ENCODE data around the gene CCDC85B. TPM values are rescaled to one million over a fixed set of nuclear protein-coding genes. Genes with fewer than 3 reads are reported as not detected.

The CCDC85B gene
- total and polyA plus RNA-seq, 2 of the 13 experiments (the other 11 are each of a cell fraction or from before 2014, with no cell fraction given) = 8.2 to 19.5 TPM

- TF ChIP-seq, protein P1, sequence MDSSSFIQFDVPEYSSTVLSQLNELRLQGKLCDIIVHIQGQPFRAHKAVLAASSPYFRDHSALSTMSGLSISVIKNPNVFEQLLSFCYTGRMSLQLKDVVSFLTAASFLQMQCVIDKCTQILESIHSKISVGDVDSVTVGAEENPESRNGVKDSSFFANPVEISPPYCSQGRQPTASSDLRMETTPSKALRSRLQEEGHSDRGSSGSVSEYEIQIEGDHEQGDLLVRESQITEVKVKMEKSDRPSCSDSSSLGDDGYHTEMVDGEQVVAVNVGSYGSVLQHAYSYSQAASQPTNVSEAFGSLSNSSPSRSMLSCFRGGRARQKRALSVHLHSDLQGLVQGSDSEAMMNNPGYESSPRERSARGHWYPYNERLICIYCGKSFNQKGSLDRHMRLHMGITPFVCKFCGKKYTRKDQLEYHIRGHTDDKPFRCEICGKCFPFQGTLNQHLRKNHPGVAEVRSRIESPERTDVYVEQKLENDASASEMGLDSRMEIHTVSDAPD (CRISPR knock-in tag; IDR thresholded peaks at IDR 0.05) = no peak
- peak; percentile 90 for TF ChIP-seq THAP11 (CRISPR knock-in tag; IDR thresholded peaks at IDR 0.05)
- TF ChIP-seq E2F1 (CRISPR knock-in tag; IDR thresholded peaks at IDR 0.05) = peak; percentile 36; the same call in 1 of the 2 replicates
- TF ChIP-seq FOXK2 (IDR thresholded peaks at IDR 0.05) = no peak
- 0 out of 2 replicates have a peak, but pooled peaks have one; percentile 66 for TF ChIP-seq ZNF34 (CRISPR knock-in tag; IDR thresholded peaks at IDR 0.05; ENCODE audit: borderline replicate concordance)
- TF ChIP-seq, protein P2, sequence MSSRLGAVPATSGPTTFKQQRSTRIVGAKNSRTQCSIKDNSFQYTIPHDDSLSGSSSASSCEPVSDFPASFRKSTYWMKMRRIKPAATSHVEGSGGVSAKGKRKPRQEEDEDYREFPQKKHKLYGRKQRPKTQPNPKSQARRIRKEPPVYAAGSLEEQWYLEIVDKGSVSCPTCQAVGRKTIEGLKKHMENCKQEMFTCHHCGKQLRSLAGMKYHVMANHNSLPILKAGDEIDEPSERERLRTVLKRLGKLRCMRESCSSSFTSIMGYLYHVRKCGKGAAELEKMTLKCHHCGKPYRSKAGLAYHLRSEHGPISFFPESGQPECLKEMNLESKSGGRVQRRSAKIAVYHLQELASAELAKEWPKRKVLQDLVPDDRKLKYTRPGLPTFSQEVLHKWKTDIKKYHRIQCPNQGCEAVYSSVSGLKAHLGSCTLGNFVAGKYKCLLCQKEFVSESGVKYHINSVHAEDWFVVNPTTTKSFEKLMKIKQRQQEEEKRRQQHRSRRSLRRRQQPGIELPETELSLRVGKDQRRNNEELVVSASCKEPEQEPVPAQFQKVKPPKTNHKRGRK (CRISPR knock-in tag; IDR thresholded peaks at IDR 0.05) = no peak
- TF ChIP-seq MATR3 (CRISPR knock-in tag; IDR thresholded peaks at IDR 0.05) = no peak
- TF ChIP-seq ZNF562 (CRISPR knock-in tag; IDR thresholded peaks at IDR 0.05; ENCODE audit: borderline replicate concordance) = no peak
- TF ChIP-seq FOXC1 (CRISPR knock-in tag; IDR thresholded peaks at IDR 0.05; ENCODE audit: borderline replicate concordance) = no peak
- TF ChIP-seq, protein P3, sequence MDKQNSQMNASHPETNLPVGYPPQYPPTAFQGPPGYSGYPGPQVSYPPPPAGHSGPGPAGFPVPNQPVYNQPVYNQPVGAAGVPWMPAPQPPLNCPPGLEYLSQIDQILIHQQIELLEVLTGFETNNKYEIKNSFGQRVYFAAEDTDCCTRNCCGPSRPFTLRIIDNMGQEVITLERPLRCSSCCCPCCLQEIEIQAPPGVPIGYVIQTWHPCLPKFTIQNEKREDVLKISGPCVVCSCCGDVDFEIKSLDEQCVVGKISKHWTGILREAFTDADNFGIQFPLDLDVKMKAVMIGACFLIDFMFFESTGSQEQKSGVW (CRISPR knock-in tag; IDR thresholded peaks at IDR 0.05; ENCODE audit: borderline replicate concordance) = no peak
- no peak for TF ChIP-seq FOXP1 (IDR thresholded peaks at IDR 0.05)
- TF ChIP-seq FOXP1 (CRISPR knock-in tag; IDR thresholded peaks at IDR 0.05) = peak; percentile 44; the same call in 1 of the 2 replicates
- TF ChIP-seq HOXA3 (CRISPR knock-in tag; IDR thresholded peaks at IDR 0.05) = peak; percentile 83; the same call in 1 of the 2 replicates
- peak; percentile 47; the same call in 1 of the 2 replicates for TF ChIP-seq ZNF274 (CRISPR knock-in tag; IDR thresholded peaks at IDR 0.05)
- no peak for TF ChIP-seq ZNF644 (CRISPR knock-in tag; IDR thresholded peaks at IDR 0.05; ENCODE audit: low read depth)
- peak; percentile 72 for TF ChIP-seq SALL1 (CRISPR knock-in tag; IDR thresholded peaks at IDR 0.05)
- TF ChIP-seq SIN3A (IDR thresholded peaks at IDR 0.05; ENCODE audit: borderline replicate concordance, low read depth, low read length) = peak; percentile 79; the same call in 1 of the 2 replicates
- TF ChIP-seq, protein P4, sequence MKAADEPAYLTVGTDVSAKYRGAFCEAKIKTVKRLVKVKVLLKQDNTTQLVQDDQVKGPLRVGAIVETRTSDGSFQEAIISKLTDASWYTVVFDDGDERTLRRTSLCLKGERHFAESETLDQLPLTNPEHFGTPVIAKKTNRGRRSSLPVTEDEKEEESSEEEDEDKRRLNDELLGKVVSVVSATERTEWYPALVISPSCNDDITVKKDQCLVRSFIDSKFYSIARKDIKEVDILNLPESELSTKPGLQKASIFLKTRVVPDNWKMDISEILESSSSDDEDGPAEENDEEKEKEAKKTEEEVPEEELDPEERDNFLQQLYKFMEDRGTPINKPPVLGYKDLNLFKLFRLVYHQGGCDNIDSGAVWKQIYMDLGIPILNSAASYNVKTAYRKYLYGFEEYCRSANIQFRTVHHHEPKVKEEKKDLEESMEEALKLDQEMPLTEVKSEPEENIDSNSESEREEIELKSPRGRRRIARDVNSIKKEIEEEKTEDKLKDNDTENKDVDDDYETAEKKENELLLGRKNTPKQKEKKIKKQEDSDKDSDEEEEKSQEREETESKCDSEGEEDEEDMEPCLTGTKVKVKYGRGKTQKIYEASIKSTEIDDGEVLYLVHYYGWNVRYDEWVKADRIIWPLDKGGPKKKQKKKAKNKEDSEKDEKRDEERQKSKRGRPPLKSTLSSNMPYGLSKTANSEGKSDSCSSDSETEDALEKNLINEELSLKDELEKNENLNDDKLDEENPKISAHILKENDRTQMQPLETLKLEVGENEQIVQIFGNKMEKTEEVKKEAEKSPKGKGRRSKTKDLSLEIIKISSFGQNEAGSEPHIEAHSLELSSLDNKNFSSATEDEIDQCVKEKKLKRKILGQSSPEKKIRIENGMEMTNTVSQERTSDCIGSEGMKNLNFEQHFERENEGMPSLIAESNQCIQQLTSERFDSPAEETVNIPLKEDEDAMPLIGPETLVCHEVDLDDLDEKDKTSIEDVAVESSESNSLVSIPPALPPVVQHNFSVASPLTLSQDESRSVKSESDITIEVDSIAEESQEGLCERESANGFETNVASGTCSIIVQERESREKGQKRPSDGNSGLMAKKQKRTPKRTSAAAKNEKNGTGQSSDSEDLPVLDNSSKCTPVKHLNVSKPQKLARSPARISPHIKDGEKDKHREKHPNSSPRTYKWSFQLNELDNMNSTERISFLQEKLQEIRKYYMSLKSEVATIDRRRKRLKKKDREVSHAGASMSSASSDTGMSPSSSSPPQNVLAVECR (CRISPR knock-in tag; IDR thresholded peaks at IDR 0.05; ENCODE audit: borderline replicate concordance) = peak; percentile 79; the same call in 1 of the 2 replicates
- TF ChIP-seq SATB2 (CRISPR knock-in tag; IDR thresholded peaks at IDR 0.05) = no peak
- TF ChIP-seq WIZ (CRISPR knock-in tag; IDR thresholded peaks at IDR 0.05) = no peak
- TF ChIP-seq ZNF850 (CRISPR knock-in tag; conservative IDR thresholded peaks at IDR 0.05) = no peak
- TF ChIP-seq PHF20 (CRISPR knock-in tag; IDR thresholded peaks at IDR 0.05) = peak; percentile 47; the same call in 1 of the 2 replicates
- no peak for TF ChIP-seq ZNF367 (CRISPR knock-in tag; IDR thresholded peaks at IDR 0.05; ENCODE audit: borderline replicate concordance)
- peak; percentile 52; the same call in 1 of the 2 replicates for TF ChIP-seq ZNF205 (CRISPR knock-in tag; IDR thresholded peaks at IDR 0.05)
These were observed 28.7 kb downstream of the CCDC85B start, which contains the start of gene DRAP1 (continued) for GRCh38 chr11:65919141-65919572.

Measured in HepG2 (cell line).